GM19099 (cell line): ENCODE measurements around the gene SOCS6.

Source experiments
- POLR2A ChIP-seq: IDR thresholded peaks from 3 replicates; pipeline ENCODE4 v1.6.1; 2011; ENCODE audit warnings: low read depth; ENCODE audit not compliant: insufficient read length; ENCODE audit errors: extremely low read depth

The SOCS6 gene

GRCh38 chr18:70377857-70378701, 89.2 kb downstream of the SOCS6 start:
- no peak for TF ChIP-seq POLR2A
